Measurements from ENCODE around the gene OSBPL9.

DNA sequence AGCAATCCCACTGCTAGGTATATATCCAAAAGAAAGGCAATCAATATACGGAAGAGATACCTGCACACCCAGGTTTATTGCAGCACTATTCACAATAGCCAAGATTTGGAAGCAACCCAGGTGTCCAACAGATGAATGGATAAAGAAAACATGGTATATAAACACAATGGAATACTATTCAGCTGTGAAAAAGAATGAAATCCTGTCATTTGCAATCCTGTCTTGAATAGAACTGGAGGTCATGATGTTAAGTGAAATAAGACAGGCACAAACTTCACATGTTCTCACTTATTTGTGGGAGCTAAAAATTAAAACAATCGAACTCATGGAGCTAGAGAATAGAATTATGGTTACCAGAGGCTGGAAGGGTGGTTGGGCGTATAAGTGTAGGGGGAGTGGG, 101.0 kb downstream of the OSBPL9 start:
- TF ChIP-seq POLR2A (IDR thresholded peaks at IDR 0.05; ENCODE audit: low read depth, low read length): no peak
- no peak for TF ChIP-seq POLR2AphosphoS5 (IDR thresholded peaks at IDR 0.05; ENCODE audit: low read depth, low read length)

All from GM12892 (cell line).